ENCODE results near the gene ASPHD2.

Gene ASPHD2

GRCh38 chr22:26447584-26448329, 18.7 kb downstream of the ASPHD2 start:
- DNase-seq, result no peak

DNA sequence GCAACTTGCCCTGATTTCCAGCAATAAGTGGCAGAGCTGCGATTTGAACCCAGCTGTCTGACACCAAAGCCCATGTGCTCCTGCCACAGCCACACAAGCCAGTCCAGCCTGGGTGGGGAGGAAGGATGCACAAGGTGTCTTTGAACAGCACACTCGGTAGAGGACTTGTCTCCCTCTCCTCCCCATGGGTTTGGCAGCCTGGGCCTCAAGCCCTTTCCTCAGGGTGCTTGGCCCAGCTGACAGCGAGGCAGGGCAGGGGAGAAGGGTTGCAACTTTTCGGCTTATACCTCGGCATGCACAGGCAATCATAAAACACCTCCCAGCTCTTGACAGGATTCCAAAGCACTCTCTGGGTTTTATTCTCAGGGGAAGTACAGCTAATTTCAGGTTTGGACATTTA, 19.3 kb downstream of the ASPHD2 start:
- no peak for DNase-seq

DNA sequence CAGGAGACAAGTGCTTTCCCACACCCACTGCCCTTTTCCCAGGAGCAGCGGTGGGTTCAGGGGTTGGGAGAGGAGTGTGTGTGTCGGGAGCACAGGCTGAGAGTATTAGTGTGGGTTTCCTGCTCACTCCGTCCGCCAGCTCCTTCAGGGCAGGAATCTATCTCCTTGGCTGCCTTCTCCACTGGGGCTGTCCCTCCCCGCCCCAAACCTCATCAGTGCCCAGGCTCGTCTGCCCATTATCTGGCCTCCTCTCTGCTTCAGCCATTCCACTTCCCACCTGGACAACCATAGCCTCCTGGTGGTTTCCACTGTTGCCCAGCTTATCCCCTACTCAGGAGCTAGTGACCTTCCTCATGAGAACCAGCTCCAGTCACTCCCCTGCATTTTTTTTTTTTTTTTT, 19.9 kb downstream of the ASPHD2 start:
- DNase-seq, result no peak

DNA sequence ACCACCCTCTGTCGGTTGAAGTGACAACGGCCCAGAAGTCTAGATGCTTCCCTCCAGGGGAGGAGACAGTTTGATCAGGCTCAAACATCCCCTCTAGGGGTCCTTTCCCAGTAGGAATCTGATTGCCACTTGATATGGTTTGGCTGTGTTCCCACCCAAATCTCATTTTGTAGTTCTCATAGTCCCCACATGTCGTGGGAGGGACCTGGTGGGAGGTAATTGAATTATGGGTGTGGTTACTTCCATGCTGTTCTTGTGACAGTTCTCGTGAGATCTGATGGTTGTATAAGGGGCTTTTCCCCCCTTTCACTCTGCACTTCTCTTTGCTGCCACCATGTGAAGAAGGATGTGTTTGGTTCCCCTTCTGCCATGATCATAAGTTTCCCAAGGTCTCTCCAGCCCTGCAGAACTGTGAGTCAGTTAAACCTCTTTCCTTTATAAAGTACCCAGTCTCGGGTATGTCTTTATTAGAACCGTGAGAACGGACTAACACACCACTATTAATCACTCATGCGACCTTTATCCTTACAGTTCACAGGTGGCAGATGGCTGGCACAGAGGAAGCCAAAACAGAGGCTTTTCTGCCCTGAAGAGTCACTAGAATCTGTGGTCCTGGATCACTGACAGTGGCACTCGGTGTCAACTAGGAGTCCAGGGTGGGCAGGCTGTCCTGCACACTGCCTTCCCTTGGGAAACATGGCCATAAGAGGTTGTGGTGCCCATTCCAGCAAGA, 21.6 kb downstream of the ASPHD2 start:
- no peak for DNase-seq

- DNase-seq, result no peak
Measured at GRCh38 chr22:26452236-26453016, 23.4 kb downstream of the ASPHD2 start.

DNA sequence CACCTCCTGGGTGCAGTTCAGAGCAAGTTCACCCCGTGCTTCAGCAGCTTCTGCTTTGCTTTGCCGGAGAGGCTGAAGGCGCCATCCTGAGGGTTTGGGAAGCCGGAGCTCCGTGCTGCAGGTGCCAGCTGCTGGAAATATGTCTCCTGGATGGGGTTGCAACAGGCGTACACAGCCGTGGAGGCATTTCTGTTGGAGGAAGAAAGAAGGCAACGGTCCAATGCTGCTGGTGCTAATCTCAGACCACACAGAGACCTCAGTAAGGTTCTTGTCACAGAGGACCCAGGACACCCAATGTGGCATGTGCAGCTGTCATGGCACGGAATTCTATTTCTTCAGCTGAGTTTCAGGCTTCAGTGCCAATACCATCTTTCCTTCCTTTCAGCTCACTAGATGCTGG, 24.2 kb downstream of the ASPHD2 start:
- no peak for DNase-seq

GRCh38 chr22:26453812-26454500, 24.9 kb downstream of the ASPHD2 start:
- DNase-seq, result no peak

GRCh38 chr22:26457661-26458272, 28.7 kb downstream of the ASPHD2 start:
- DNase-seq, result no peak

DNA sequence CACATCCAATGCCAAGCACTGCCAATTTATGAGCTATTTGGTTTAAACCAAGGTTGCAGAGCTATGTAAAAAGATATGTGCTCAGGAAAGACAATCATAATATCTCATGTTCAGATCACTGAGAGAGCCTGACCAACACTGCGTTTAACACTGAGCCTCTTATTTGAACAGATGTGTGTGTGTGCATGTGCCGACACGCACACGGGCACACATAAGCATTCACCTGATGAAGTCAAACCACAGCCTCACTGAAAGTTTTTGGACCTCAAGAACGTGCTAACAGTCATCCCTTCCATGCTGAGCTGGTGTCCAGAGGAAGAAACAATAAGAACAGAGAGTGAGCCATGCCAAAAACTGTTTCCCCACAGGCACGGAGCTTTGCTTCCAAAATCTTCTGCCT, 31.1 kb downstream of the ASPHD2 start:
- DNase-seq, result no peak

GRCh38 chr22:26461188-26461810, 32.2 kb downstream of the ASPHD2 start:
- DNase-seq, result peak; percentile 62

DNA sequence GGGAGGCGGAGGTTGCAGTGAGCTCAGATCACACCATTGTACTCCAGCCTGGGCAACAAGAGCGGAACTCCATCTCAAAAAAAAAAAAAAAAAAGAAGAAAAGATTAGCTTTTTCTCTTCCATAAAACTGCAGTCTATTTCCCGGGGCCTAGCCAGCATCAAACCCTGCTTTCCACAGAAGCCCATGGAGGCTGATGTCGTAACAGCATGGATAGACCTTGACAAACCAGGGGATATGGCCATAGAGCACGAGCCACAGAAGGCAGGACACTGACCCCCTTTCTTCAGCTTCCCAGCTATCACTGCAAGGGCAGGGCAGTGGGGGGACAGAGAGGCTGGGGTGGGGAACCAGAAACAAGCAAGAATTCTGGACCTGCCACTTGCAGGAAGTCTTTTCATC, 33.0 kb downstream of the ASPHD2 start:
- DNase-seq, result no peak

- DNase-seq, result no peak
Measured at GRCh38 chr22:26462641-26463040, 33.6 kb downstream of the ASPHD2 start.

- no peak for DNase-seq
Measured at GRCh38 chr22:26463101-26463661, 34.1 kb downstream of the ASPHD2 start.

GRCh38 chr22:26463688-26464087, 34.6 kb downstream of the ASPHD2 start:
- DNase-seq, result no peak

- no peak for DNase-seq
Measured at GRCh38 chr22:26464312-26464711, 35.3 kb downstream of the ASPHD2 start.

GRCh38 chr22:26466196-26466595, 37.1 kb downstream of the ASPHD2 start:
- no peak for DNase-seq

- DNase-seq, result no peak
Measured at GRCh38 chr22:26470807-26471206, 41.7 kb downstream of the ASPHD2 start.

GRCh38 chr22:26471522-26471921, 42.5 kb downstream of the ASPHD2 start:
- DNase-seq, result no peak

- DNase-seq, result peak; percentile 65
Measured at GRCh38 chr22:26474682-26475081, 45.6 kb downstream of the ASPHD2 start.

- peak; percentile 35 for DNase-seq
Measured at GRCh38 chr22:26476705-26477340, 47.8 kb downstream of the ASPHD2 start.

DNA sequence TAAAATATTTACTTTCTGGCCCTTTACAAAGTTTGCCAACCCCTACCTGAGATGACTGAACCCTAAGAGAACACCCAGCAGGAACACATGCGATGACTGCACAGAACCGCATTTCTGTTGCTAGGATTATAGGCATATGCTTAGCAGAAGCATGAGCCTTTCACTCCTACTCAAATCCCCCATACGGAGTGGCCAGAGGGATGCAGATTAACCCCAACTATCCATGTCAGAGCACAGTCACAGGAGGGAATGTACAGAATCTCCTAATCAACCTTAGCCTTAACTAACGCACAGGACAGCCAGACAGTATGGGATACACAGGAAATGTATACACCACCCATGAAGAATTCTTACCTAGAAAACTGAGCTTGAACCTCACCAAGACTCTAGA, 48.3 kb downstream of the ASPHD2 start:
- no peak for DNase-seq
